ENCODE measurements around the gene GOLT1B. TPM values are rescaled to one million over a fixed set of nuclear protein-coding genes. Genes with fewer than 3 reads are reported as not detected.

The GOLT1B gene
- total and polyA plus RNA-seq, 9 of the 15 experiments (the other 6 are each of a cell fraction or from before 2014, with no cell fraction given), result 9.4 to 66.1 (median 26.7) TPM

DNA sequence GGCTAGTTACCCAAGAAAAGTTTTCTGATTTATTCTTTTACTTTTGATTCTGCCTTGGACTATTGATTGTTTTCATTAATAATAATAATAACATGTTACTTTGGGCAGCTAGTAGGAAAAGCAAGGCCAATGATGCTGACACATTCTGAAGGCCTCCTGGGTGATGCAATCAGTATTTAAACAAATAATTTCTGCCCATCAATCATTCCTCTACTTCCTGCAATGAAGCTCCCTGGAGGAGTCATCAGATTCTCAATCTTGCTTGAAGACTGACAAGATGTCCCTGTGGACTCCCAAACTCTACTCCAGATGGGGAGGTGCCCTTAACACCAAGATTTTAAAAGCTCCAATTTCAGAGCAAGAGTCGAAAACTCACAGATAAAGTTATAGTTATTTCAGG is 24.5 kb downstream of the GOLT1B start, which contains the start of gene SPX (continued):
- TF ChIP-seq PBX2 (CRISPR knock-in tag; IDR thresholded peaks at IDR 0.05; ENCODE audit: low read depth) (no peak), PBX2 (tag; conservative IDR thresholded peaks at IDR 0.05; ENCODE audit: low read depth) (peak; percentile 71), KDM1A (IDR thresholded peaks at IDR 0.05) (no peak)

GRCh38 chr12:21526721-21527345 is 25.2 kb downstream of the GOLT1B start:
- Histone ChIP-seq H3K4me2 (ENCODE audit: insufficient read depth, low read length) (no peak overlapping the region), H2AFZ (ENCODE audit: low read depth, low read length) (no peak overlapping the region), H3K9me1 (ENCODE audit: control insufficient read depth, insufficient read depth, low read length) (no peaks in the 10 kb centered on the region), H3K9me3 (replicated peaks; ENCODE audit: control insufficient read depth, insufficient read depth, low read depth, low read length) (no peaks in the 10 kb centered on the region), H4K20me1 (replicated peaks; ENCODE audit: control insufficient read depth, insufficient read depth, low read length) (no peaks in the 10 kb centered on the region), H3K27ac (ENCODE audit: extremely low read depth, low read depth, low read length) (no peak overlapping the region), H3K36me3 (ENCODE audit: control insufficient read depth, insufficient read depth, low read length) (no peaks in the 10 kb centered on the region), H3K9ac (ENCODE audit: insufficient read depth in 1 of 2, low read depth in 2 of 2, low read length in 2 of 2) (no peak overlapping the region), H3K4me3 (no peak overlapping the region), H3K27me3 (ENCODE audit: control insufficient read depth in 2 of 2, insufficient read depth in 2 of 2, low read length in 2 of 2) (peaks cover 4 to 13% of the 10 kb centered on the region in 2 experiments; a peak in 3 of 5 replicates), H3K79me2 (ENCODE audit: control insufficient read depth, insufficient read depth, low read length) (no peaks in the 10 kb centered on the region), H3K4me1 (replicated peaks in 1 of 2; ENCODE audit: control insufficient read depth in 2 of 2, insufficient read depth in 2 of 2, low read length in 2 of 2) (peaks cover 0 to 8% of the 10 kb centered on the region in 2 experiments; a peak in 2 of 5 replicates)
- no peak for ATAC-seq
- TF ChIP-seq ZFPM2 (CRISPR knock-in tag; IDR thresholded peaks at IDR 0.05) (no peak), PHF8 (IDR thresholded peaks at IDR 0.05; ENCODE audit: borderline replicate concordance, low read length) (no peak), ZMIZ1 (IDR thresholded peaks at IDR 0.05; ENCODE audit: low read depth in 2 of 2, low read length in 2 of 2) (no peak), ZNF75A (CRISPR knock-in tag; IDR thresholded peaks at IDR 0.05) (no peak), GTF2E2 (tag; IDR thresholded peaks at IDR 0.05) (0 out of 2 replicates have a peak, but pooled peaks have one; percentile 23), ZNF644 (tag; IDR thresholded peaks at IDR 0.05; ENCODE audit: low read depth) (no peak), SREBF2 (CRISPR knock-in tag; IDR thresholded peaks at IDR 0.05) (no peak), MCM2 (IDR thresholded peaks at IDR 0.05; ENCODE audit: low read depth) (no peak)
- no peak for FAIRE-seq
- CTCF ChIA-PET (ENCODE audit: low intra/inter-chr PET ratio), result no interaction called here
- 12% methylated on average over 11 of the region's 12 CpGs for WGBS (ENCODE audit: insufficient coverage, low coverage, missing lambda C conversion rate)
- BruUV-seq (replicated peaks), result no TSS peak
- POLR2A ChIA-PET, result interaction anchor here (0.6 kb wide), 1 partner anchor 22 kb away, joined by 3 read pairs; no protein-coding TSS in a partner anchor
- in situ Hi-C loops (cut with MboI) (no loop called here), intact Hi-C loops (cut with micrococcal nuclease) (no loop called here)
- DNase-seq (ENCODE audit: extremely low read depth in 1 of 4, low spot score in 3 of 4), result no peak

Measured in K562 (cell line).